Large intestine (tissue), 3 donors: ENCODE measurements around the gene C1orf56. TPM values are rescaled to one million over a fixed set of nuclear protein-coding genes. Genes with fewer than 3 reads are reported as not detected.
"Not testable (repeated sequence)": the region's sequence is repeated elsewhere in the genome, so short reads cannot be mapped to it uniquely, and the experiment has no call there.

Experiments used
- DNase-seq, 2 donors: peaks; one replicate each; pipeline versions ENCODE4 v3.0.0 to v3.0.0-alpha.2; 2013
- H3K27ac ChIP-seq: one replicate; pipeline ENCODE4 v1.5.1; 2013; ENCODE audit warnings: low read length
- H3K27me3 ChIP-seq: 2 replicates; pipeline ENCODE4 v1.6.1; 2013; ENCODE audit warnings: low read length; ENCODE audit not compliant: control insufficient read depth, insufficient read depth
- H3K36me3 ChIP-seq: 2 replicates; pipeline ENCODE4 v1.6.1; 2013; ENCODE audit warnings: low read length; ENCODE audit not compliant: control insufficient read depth, insufficient read depth
- H3K4me1 ChIP-seq: one replicate; pipeline ENCODE4 v1.6.1; 2013; ENCODE audit warnings: low read length; ENCODE audit not compliant: control insufficient read depth, insufficient read depth
- H3K4me3 ChIP-seq: one replicate; pipeline ENCODE4 v1.5.1; 2013; ENCODE audit warnings: low read length
- H3K9me3 ChIP-seq: one replicate; pipeline ENCODE4 v1.6.1; 2013; ENCODE audit warnings: mild to moderate bottlenecking, low read depth, low read length, moderate library complexity; ENCODE audit not compliant: control insufficient read depth
- WGBS: methylation state at CpG from one replicate; pipeline ENCODE4 v1.1.5; 2013; ENCODE audit warnings: low lambda C conversion rate; ENCODE audit not compliant: insufficient coverage; 5-methylcytosine and 5-hydroxymethylcytosine counted together
- polyA plus RNA-seq: library from polyadenylated mRNA; unstranded; fragments of 120-200 nt; gene quantifications from one replicate; pipeline ENCODE4 v1.2.1, GENCODE V29; 2013

Gene C1orf56
- polyA plus RNA-seq, 1 donor: 7.0 TPM

DNA sequence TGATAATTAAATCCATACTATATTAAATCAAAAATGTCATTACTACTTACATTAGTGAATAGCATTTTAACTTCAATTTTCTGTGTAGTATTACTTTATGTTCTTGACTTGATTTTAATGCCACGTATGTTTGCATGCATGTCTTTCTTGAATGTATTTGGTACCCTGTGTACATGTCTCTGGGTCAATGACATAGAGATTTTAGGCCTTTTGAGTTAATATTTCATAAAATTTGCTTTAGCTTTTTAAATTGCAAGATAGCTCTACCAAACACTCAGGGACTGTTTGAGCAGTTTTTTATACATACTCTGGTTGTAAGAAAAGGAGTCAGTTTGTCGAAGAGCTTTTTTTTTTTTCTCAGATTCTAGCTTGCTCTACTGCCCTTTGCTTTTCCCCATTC, 14.2 kb downstream of the C1orf56 start:
- Histone ChIP-seq H3K27ac (no peak overlapping the region), H3K9me3 (no peaks in the 10 kb centered on the region)

DNA sequence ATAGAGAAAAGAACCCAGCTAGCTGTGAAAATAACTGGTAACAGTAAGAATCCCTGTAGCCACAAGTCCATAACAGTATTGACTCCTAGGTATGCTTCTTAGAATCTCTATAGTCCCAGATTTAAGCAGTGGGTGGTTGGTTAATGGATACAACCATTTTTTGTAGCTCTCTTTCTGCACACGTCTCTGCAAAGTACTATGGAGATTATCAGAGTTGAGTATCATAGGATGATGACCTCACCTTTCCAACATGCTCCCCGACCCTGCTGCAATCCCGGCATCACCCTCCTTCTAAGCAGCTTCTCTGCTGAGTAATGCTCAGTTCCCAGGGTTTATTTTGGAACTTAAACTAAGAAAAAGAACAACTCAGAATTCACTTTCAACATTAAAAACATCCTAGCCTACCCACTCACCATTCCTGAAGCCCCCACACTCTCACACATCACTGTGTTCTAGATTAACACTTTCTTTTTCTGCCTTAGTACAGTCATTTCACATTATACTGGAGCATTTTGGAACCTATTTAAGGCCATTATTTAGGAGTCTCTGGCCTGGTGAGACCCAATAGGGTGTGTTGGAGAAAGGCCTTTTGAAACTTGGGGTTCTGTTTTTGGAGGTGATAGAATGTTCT, 15.3 kb downstream of the C1orf56 start:
- Histone ChIP-seq H3K9me3 (no peaks in the 10 kb centered on the region), H3K27ac (no peak overlapping the region), H3K4me3 (no peak overlapping the region), H3K36me3 (no peaks in the 10 kb centered on the region), H3K4me1 (peaks cover 9% of the 10 kb centered on the region), H3K27me3 (no peaks in the 10 kb centered on the region)
- peak in 1 of 2 donors; percentile 25 for DNase-seq
- no CpG with 5 or more reads among the region's 3 CpGs for WGBS

More for the DNA sequence above, 14.2 kb downstream of the C1orf56 start:
- Histone ChIP-seq H3K4me3 (no peak overlapping the region), H3K4me1 (peaks cover 12% of the 10 kb centered on the region), H3K27me3 (no peaks in the 10 kb centered on the region), H3K36me3 (no peaks in the 10 kb centered on the region)
- no CpG with 5 or more reads among the region's 2 CpGs for WGBS
- no peak for DNase-seq

DNA sequence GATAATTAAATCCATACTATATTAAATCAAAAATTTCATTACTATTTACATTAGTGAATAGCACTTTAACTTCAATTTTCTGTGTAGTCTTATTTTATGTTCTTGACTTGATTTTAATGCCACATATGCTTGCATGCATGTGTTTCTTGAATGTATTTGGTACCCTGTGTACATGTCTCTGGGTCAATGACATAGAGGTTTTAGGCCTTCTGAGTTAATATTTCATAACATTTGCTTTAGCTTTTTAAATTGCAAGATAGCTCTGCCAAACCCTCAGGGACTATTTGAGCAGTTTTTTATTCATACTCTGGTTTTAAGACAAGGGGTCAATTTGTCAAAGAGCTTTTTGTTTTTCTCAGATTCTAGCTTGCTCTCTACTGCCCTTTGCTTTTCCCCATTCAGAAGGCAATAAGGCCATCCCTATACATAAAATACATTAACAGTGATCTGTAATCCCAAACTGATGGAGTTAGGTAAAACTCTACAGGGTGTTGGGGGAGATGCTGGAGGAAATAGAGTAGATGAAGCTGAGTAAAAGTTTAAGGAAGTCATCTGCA, 17.6 kb downstream of the C1orf56 start:
- no peaks in the 10 kb centered on the region for H3K9me3 ChIP-seq
- no peak for DNase-seq
- no peaks in the 10 kb centered on the region for H3K36me3 ChIP-seq
- H3K27me3 ChIP-seq: no peaks in the 10 kb centered on the region
- no peak overlapping the region for H3K4me3 ChIP-seq
- H3K27ac ChIP-seq: no peak overlapping the region
- no peaks in the 10 kb centered on the region for H3K4me1 ChIP-seq

DNA sequence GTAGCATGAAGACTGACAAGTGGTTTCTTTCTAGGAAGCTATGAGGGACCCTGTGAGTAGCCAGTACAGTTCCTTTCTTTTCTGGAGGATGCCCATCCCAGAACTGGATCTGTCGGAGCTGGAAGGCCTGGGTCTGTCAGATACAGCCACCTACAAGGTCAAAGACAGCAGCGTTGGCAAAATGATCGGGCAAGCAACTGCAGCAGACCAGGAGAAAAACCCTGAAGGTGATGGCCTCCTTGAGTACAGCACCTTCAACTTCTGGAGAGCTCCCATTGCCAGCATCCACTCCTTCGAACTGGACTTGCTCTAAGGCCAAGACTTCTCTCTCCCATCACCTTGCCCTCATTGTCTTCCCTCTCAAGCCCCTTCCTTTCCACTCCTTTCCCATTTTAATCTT, 19.6 kb downstream of the C1orf56 start:
- no CpG with 5 or more reads among the region's 4 CpGs for WGBS
- no peaks in the 10 kb centered on the region for H3K27me3 ChIP-seq
- DNase-seq: no peak
- no peak overlapping the region for H3K4me3 ChIP-seq
- no peaks in the 10 kb centered on the region for H3K9me3 ChIP-seq
- peaks cover 4% of the 10 kb centered on the region for H3K4me1 ChIP-seq
- H3K36me3 ChIP-seq: no peaks in the 10 kb centered on the region
- no peak overlapping the region for H3K27ac ChIP-seq

DNA sequence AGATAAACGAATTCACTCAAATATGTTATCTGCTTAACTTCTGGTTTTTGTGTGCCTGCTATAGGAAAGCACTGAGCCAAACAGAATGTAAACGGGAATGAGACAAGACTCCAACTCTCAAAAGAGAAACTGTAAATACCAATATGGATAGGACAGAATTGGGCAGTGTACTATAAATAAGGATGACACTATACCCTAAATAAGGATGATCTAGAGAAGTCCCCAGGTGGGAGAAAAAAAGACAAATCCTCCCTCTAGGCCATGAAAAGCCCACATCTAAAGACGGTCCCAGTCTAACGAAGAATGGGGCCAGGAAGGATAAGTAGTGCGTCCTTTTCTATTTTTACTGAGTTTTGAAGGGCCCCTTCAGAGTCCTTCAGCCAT, 21.5 kb downstream of the C1orf56 start:
- no peak overlapping the region for H3K4me3 ChIP-seq
- 76% methylated on average over 3 of the region's 5 CpGs for WGBS
- no peaks in the 10 kb centered on the region for H3K9me3 ChIP-seq
- DNase-seq: no peak
- H3K27ac ChIP-seq: no peak overlapping the region
- H3K27me3 ChIP-seq: no peaks in the 10 kb centered on the region
- peaks cover 3% of the 10 kb centered on the region for H3K36me3 ChIP-seq
- H3K4me1 ChIP-seq: peaks cover 4% of the 10 kb centered on the region

DNA sequence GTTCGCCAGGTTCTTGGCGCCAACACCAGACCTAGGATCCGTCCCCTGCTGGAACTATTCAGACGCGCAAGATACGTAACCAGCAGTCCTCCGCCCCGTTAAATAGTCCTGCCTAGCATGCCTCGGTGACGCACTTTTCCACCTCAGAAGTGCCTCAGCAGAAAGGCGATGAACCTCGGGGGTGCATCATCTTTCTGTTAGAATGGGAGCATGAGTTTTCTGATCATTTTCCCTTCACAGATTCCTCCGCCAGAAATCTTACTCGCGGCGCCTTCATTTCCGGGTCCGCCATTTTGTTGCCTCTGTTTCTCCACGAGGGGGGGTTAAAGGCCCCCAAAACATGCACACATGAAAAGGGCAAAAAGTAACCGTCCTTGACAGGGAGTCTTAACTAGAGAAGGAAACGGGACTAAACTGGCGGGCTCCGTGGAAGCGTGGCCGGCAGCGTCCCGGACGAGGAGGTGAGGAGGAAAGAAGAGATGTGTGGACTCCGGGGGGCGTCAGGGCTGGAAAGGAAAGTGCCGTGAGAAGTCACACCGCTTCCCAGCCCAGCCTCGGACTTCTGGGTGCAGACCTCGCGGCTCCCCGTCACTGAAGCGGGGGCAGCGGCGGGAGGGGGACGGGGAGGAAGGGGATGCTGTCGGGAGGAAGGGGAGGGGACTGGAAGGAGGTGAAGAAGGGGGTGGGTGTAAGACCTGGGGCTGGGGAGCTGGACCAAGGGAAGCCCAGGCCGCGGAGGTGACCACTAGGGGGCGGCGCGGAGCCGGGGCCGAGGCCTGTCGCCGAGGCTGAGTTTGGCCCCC, 23.1 kb downstream of the C1orf56 start, which contains the start of gene GABPB2:
Gene GABPB2, plus strand, starts transcription at position 288 of the 803 bp plus-strand sequence. CDS start 17,429 bp downstream, outside the sequence.
- H3K27me3 ChIP-seq: no peaks in the 10 kb centered on the region
- H3K4me3 ChIP-seq: peak within 1 kb of the TSS; percentile 77
- H3K4me1 ChIP-seq: peaks cover 4% of the 10 kb centered on the region
- peak; percentile 88 to 97 for DNase-seq
- H3K36me3 ChIP-seq: peaks cover 7% of the 10 kb centered on the region
- no CpG with 5 or more reads among the region's 50 CpGs for WGBS
- H3K27ac ChIP-seq: peak within 1 kb of the TSS; percentile 94
- no peaks in the 10 kb centered on the region for H3K9me3 ChIP-seq

DNA sequence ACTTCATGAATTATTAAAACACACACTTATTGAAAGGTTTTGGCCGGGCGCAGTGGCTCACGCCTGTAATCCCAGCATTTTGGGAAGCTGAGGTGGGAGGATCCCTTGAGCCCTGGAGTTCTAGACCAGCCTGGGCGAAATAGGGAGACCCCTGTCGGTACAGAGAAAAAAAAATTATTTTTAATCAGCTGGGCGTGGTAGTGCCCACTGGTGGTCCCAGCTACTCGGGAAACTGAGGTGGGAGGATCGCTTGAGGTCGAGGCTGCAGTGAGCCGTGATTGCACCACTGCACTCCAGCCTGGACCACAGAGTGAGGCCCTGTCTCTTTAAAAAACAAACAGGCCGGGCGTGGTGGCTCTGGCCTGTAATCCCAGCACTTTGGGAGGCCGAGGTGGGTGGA, 24.7 kb downstream of the C1orf56 start:
- WGBS: no CpG with 5 or more reads among the region's 13 CpGs
- DNase-seq: no peak
- Histone ChIP-seq H3K4me1 (peaks cover 4% of the 10 kb centered on the region), H3K9me3 (no peaks in the 10 kb centered on the region), H3K27me3 (no peaks in the 10 kb centered on the region), H3K27ac (no peak overlapping the region), H3K4me3 (no peak overlapping the region), H3K36me3 (peaks cover 7% of the 10 kb centered on the region)

DNA sequence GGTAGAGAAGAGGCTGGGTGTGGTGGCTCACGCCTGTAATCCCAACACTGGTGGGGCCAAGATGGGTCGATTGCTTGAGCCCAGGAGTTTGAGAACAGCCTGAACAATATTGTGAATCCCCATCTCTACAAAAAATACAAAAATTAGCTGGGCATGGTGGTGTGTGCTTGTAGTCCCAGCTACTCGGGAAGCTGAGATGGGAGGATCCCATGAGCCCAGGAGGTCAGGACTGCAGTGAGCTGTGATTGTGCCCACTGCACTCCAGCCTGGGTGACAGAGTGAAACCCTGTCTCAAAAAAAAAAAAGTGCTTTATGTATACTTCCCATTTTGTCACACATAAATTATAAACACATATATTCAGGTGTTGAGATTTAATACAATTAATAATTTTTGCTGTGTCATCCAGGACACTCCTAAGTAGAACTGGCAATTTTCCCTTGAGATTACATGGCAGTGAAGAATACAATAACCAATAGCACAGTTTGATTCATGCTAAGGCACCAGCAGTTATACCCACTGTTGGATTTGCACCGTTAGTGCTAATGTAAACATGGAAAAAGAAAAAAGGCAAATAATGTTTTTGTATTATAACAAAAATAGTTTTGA, 38.5 kb downstream of the C1orf56 start:
- H3K9me3 ChIP-seq: no peaks in the 10 kb centered on the region
- 100% methylated on average over 1 of the region's 4 CpGs for WGBS
- H3K27me3 ChIP-seq: no peaks in the 10 kb centered on the region
- H3K36me3 ChIP-seq: no peaks in the 10 kb centered on the region
- H3K4me3 ChIP-seq: no peak overlapping the region
- H3K4me1 ChIP-seq: no peaks in the 10 kb centered on the region
- H3K27ac ChIP-seq: no peak overlapping the region
- DNase-seq: no peak

DNA sequence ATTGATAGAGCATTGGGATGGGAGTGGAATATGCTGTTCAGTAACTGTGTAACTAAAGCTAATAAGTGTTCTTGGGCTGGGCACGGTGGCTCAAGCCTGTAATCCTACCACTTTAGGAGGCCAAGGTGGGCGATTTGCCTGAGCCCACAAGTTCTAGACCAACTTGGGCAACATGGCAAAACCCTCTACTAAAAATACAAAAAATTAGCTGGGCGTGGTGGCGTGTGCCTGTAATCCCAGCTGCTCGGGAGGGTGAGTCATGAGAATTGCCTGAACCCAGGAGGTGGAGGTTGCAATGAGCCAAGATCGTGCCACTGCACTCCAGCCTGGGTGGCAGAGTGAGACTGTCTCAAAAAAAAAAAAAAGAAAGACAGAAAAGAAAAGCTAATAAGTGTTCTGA, 49.9 kb downstream of the C1orf56 start:
- H3K27ac ChIP-seq, H3K4me1 ChIP-seq, H3K4me3 ChIP-seq, H3K27me3 ChIP-seq, DNase-seq, H3K9me3 ChIP-seq: not testable (repeated sequence)
- WGBS: no CpG with 5 or more reads among the region's 6 CpGs
- peaks cover 12% of the 10 kb centered on the region for H3K36me3 ChIP-seq

DNA sequence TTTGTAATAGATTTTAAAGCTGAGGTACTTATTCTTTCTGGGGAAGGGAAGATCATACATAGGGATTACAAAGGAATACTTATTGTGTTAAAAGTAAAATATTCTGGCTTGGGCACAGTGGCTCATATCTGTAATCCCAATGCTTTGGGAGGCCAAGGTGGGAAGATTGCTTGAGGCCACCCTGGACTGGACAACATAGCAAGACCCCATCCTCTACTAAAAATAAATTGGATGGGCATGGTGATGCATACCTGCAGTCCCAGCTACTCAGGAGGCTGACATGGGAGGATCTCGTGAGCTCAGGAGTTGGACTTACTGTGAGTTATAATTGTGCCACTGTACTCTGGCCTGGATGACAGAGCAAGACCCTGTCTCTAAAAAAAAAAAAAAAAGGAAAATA, 50.6 kb downstream of the C1orf56 start:
- H3K27ac ChIP-seq: no peak overlapping the region
- H3K4me3 ChIP-seq: no peak overlapping the region
- DNase-seq: no peak
- WGBS: 100% methylated on average over 1 of the region's 1 CpG
- no peaks in the 10 kb centered on the region for H3K9me3 ChIP-seq
- H3K36me3 ChIP-seq: peaks cover 9% of the 10 kb centered on the region
- no peaks in the 10 kb centered on the region for H3K4me1 ChIP-seq
- H3K27me3 ChIP-seq: no peaks in the 10 kb centered on the region
